GM21528 (cell line): ENCODE data around the gene B3GNT7.
A peak's percentile ranks its signal among the peaks of the same experiment; 100 is the strongest.
"Not testable (repeated sequence)": the region's sequence is repeated elsewhere in the genome, so short reads cannot be mapped to it uniquely, and the experiment has no call there.

ENCODE experiments used
- ATAC-seq: cut with Tn5 transposase; IDR thresholded peaks from one replicate; pipeline ENCODE4 v1.9.1; 2021; ENCODE audit warnings: mild to moderate bottlenecking, moderate library complexity; ENCODE audit not compliant: unreplicated experiment, low FRiP score

Gene B3GNT7

GRCh38 chr2:231395188-231396057 is at the start of gene B3GNT7:
Gene B3GNT7 (plus strand): TSS chr2:231395710. CDS start chr2:231395804, 94 bp downstream.
- peak; percentile 28 for ATAC-seq

- ATAC-seq: no peak
Observed at GRCh38 chr2:231347081-231347480, 48.4 kb upstream of the B3GNT7 start.

GRCh38 chr2:231347638-231348037 is 47.9 kb upstream of the B3GNT7 start:
- ATAC-seq: no peak

GRCh38 chr2:231348173-231348572 is 47.3 kb upstream of the B3GNT7 start:
- no peak for ATAC-seq

- no peak for ATAC-seq
Observed at GRCh38 chr2:231348704-231349373, 46.7 kb upstream of the B3GNT7 start.

GRCh38 chr2:231349374-231349735 is 46.2 kb upstream of the B3GNT7 start:
- ATAC-seq: not testable (repeated sequence)

- ATAC-seq: no peak
Observed at GRCh38 chr2:231351648-231352047, 43.9 kb upstream of the B3GNT7 start.

GRCh38 chr2:231353469-231353868 is 42.0 kb upstream of the B3GNT7 start:
- ATAC-seq: no peak

- ATAC-seq: no peak
Observed at GRCh38 chr2:231355508-231356465, 39.7 kb upstream of the B3GNT7 start.

GRCh38 chr2:231356466-231356844 is 39.1 kb upstream of the B3GNT7 start:
- ATAC-seq: no peak

- ATAC-seq: no peak
Observed at GRCh38 chr2:231357048-231357447, 38.5 kb upstream of the B3GNT7 start.

- no peak for ATAC-seq
Observed at GRCh38 chr2:231357931-231358330, 37.6 kb upstream of the B3GNT7 start.

GRCh38 chr2:231359441-231359840 is 36.1 kb upstream of the B3GNT7 start:
- no peak for ATAC-seq

- no peak for ATAC-seq
Observed at GRCh38 chr2:231359948-231360347, 35.6 kb upstream of the B3GNT7 start.

- no peak for ATAC-seq
Observed at GRCh38 chr2:231360401-231360800, 35.1 kb upstream of the B3GNT7 start.

GRCh38 chr2:231360881-231361371 is 34.6 kb upstream of the B3GNT7 start:
- ATAC-seq: no peak

- peak; percentile 76 for ATAC-seq
Observed at GRCh38 chr2:231361701-231362554, 33.6 kb upstream of the B3GNT7 start.

GRCh38 chr2:231362555-231363184 is 32.8 kb upstream of the B3GNT7 start:
- peak; percentile 10 for ATAC-seq

- ATAC-seq: no peak
Observed at GRCh38 chr2:231364061-231364460, 31.4 kb upstream of the B3GNT7 start.
